Stomach (tissue), 9 donors: ENCODE data around the gene TNFRSF1B. TPM values are rescaled to one million over a fixed set of nuclear protein-coding genes. Genes with fewer than 3 reads are reported as not detected.

Experiments used
- DNase-seq, 2 donors: peaks; one replicate each; pipeline versions ENCODE4 v3.0.0 to v3.0.0-alpha.2; 2013 to 2019
- H3K27ac ChIP-seq, 5 donors: fragments of 200-600 bp in 4 of 5; sonication (generic) in 4 of 5; one replicate each; pipeline ENCODE4 v1.5.1; 2013 to 2019; ENCODE audit warnings: mild to moderate bottlenecking in 1 of 5, moderate library complexity in 1 of 5
- H3K27me3 ChIP-seq, 3 donors: fragments of 200-600 bp; sonication (generic); one replicate each; pipeline ENCODE4 v1.5.1; 2017 to 2019; ENCODE audit warnings: mixed run types in 1 of 3
- H3K36me3 ChIP-seq, 4 donors: fragments of 200-600 bp; sonication (generic); 1 replicate in 3 of 4; 2 replicates in 1 of 4; pipeline ENCODE4 v1.5.1; 2016 to 2019
- H3K4me1 ChIP-seq, 4 donors: fragments of 200-600 bp; sonication (generic); one replicate each; pipeline ENCODE4 v1.5.1; 2016 to 2019
- H3K4me3 ChIP-seq, 4 donors: fragments of 200-600 bp; sonication (generic) in 3 of 4; one replicate each; pipeline ENCODE4 v1.5.1; 2016 to 2019; ENCODE audit warnings: mild to moderate bottlenecking in 1 of 4
- H3K9me3 ChIP-seq, 4 donors: fragments of 200-600 bp; sonication (generic); one replicate each; pipeline ENCODE4 v1.5.1; 2016 to 2019
- EP300 ChIP-seq: sonication (generic); formaldehyde crosslinking; IDR thresholded peaks from one replicate; pipeline ENCODE4 v1.6.1; 2017; ENCODE audit warnings: antibody characterized with exemption
- POLR2A ChIP-seq, 4 donors: fragments of 450-650 bp; IDR thresholded peaks; one replicate each; pipeline ENCODE4 v1.6.1; 2016; ENCODE audit warnings: antibody characterized with exemption in 4 of 4, control low read depth in 2 of 4, mild to moderate bottlenecking in 1 of 4, moderate library complexity in 1 of 4
- POLR2AphosphoS5 ChIP-seq, 3 donors: sonication (generic); formaldehyde crosslinking; IDR thresholded peaks; one replicate each; pipeline ENCODE4 v1.6.1; 2016; ENCODE audit warnings: antibody characterized with exemption in 3 of 3
- WGBS, 5 donors: extraction: QIAGEN DNeasy Blood & Tissue Kit in 3 of 5; methylation state at CpG; one replicate each; pipeline versions ENCODE4 v1.1.5 to v1.1.7; 2013 to 2018; 5-methylcytosine and 5-hydroxymethylcytosine counted together
- intact Hi-C: fragments of 100-400 bp; cut with DNase I; formaldehyde crosslinking; loops from one replicate; pipeline ENCODE4 v1.15.1; 2023; ENCODE audit warnings: low total_unique reads
- polyA plus RNA-seq, 3 donors: library from polyadenylated mRNA; stranded (reverse); fragments of 200-250 nt; gene quantifications; one replicate each; pipeline ENCODE4 v1.2.3, GENCODE V29; 2013
- total RNA-seq, 5 donors: library from RNA; depleted of rRNA; stranded (reverse); fragments of >200 nt; gene quantifications; one replicate each; pipeline versions ENCODE4 v1.1.0 to v1.2.3, GENCODE V29; 2014 to 2016
- TF ChIP-seq, protein P1 (sequence below), 7 experiments: fragments of 450-650 bp in 4 of 7; fragments of 200-600 bp in 3 of 7; sonication (generic) in 3 of 7; IDR thresholded peaks; one replicate each; pipeline ENCODE4 v1.5.1; 2016 to 2019; ENCODE audit warnings: antibody characterized with exemption in 7 of 7, control low read depth in 2 of 7, mild to moderate bottlenecking in 1 of 7
- donor health status: healthy with polysubstance abuse.
- donor health status: Bipolar disorder and iron deficiency.
- donor health status: healthy.

Gene TNFRSF1B
- total and polyA plus RNA-seq, 8 donors, result 5.4 to 24.3 (median 11.5) TPM

DNA sequence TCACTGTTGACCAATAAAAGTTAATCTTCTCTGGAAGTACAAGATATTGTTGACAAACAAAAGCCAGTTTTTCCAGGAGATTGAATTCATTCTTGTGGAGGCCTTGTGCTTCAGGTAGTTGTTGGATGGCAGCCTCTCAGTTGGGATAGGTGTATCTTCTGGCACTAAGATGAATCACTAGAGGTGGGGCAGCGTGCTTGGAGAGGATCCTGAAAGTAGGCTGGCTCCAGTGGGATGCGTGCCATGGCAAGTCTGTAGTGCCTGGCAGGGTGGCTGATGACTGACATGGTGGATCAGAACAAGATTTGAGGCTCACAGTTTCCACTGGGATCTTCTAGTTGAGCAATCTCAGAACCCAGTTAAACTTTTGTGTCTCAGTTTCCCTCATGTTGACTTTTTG lies 65.4 kb downstream of the TNFRSF1B start:
- Histone ChIP-seq H3K27me3 (no peaks in the 10 kb centered on the region), H3K36me3 (peaks cover 0 to 32% (median 29%) of the 10 kb centered on the region in 4 donors), H3K9me3 (no peaks in the 10 kb centered on the region), H3K27ac (no peak overlapping the region), H3K4me3 (no peak overlapping the region), H3K4me1 (peaks cover 14 to 49% (median 36%) of the 10 kb centered on the region in 4 donors)
- peak in 1 of 2 donors; percentile 37 for DNase-seq
- intact Hi-C loops, result no loop called here
- WGBS, 5 donors, result 64 to 94% (median 88%) methylated on average over 2 of the region's 2 CpGs
- TF ChIP-seq POLR2AphosphoS5 (IDR thresholded peaks at IDR 0.05), result no peak
- no peak for TF ChIP-seq EP300

DNA sequence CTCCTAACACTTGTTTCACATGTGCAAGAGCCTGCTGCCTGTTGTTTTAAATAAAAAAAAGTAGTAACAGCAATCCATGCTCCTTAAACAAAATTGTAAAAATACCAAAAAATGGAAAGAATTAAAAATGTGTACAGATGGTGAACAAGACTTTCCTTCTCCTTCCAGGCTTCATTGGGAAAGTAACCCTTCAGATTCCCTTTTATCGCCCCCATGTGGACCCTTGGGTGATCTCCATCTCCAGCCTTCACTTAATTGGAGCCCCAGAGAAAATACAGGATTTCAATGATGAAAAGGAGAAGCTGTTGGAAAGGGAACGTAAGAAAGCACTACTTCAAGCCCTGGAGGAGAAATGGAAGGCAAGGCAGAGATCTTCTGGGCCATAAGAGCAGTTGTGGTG lies 77.3 kb downstream of the TNFRSF1B start:
- Histone ChIP-seq H3K27me3 (no peaks in the 10 kb centered on the region), H3K27ac (peak overlapping the region in 2 of 5 donors; percentile 16 to 17), H3K4me1 (peaks cover 0 to 7% (median 0%) of the 10 kb centered on the region in 4 donors), H3K4me3 (no peak overlapping the region), H3K36me3 (peaks cover 29 to 89% (median 83%) of the 10 kb centered on the region in 4 donors), H3K9me3 (no peaks in the 10 kb centered on the region)
- 55 to 73% (median 69%) methylated on average over 2 of the region's 2 CpGs for WGBS, 5 donors
- TF ChIP-seq POLR2A (IDR thresholded peaks at IDR 0.05), result no peak
- TF ChIP-seq, protein P1, sequence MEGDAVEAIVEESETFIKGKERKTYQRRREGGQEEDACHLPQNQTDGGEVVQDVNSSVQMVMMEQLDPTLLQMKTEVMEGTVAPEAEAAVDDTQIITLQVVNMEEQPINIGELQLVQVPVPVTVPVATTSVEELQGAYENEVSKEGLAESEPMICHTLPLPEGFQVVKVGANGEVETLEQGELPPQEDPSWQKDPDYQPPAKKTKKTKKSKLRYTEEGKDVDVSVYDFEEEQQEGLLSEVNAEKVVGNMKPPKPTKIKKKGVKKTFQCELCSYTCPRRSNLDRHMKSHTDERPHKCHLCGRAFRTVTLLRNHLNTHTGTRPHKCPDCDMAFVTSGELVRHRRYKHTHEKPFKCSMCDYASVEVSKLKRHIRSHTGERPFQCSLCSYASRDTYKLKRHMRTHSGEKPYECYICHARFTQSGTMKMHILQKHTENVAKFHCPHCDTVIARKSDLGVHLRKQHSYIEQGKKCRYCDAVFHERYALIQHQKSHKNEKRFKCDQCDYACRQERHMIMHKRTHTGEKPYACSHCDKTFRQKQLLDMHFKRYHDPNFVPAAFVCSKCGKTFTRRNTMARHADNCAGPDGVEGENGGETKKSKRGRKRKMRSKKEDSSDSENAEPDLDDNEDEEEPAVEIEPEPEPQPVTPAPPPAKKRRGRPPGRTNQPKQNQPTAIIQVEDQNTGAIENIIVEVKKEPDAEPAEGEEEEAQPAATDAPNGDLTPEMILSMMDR (IDR thresholded peaks at IDR 0.05), result no peak
- no peak for TF ChIP-seq EP300
- TF ChIP-seq POLR2AphosphoS5 (IDR thresholded peaks at IDR 0.05), result no peak
- intact Hi-C loops, result no loop called here
- DNase-seq, result peak in 1 of 2 donors; percentile 20

DNA sequence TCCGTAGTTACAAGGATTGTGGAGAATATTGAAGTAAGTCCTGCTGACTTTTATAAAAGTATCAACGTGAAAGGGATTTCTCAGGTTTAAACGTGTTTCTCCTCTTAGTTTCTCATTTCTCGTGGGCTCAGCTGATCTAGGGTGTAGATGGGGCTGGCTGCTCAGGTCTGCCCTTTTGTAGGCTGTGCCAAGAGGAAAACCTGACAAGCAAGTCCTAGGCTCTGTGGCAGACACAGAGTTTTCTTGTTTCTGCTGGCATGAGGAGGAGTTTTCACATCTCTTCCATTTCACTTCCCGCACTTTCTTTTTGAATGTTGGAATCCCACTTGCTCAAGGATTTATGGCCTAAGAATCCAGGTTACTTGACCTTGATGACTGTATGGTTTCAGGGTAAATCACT lies 77.8 kb downstream of the TNFRSF1B start:
- Histone ChIP-seq H3K4me3 (no peak overlapping the region), H3K4me1 (peaks cover 0 to 7% (median 0%) of the 10 kb centered on the region in 4 donors), H3K36me3 (peaks cover 30 to 90% (median 85%) of the 10 kb centered on the region in 4 donors), H3K9me3 (no peaks in the 10 kb centered on the region), H3K27me3 (no peaks in the 10 kb centered on the region), H3K27ac (peak overlapping the region in 2 of 5 donors; percentile 5 to 17)
- peak; percentile 25 to 59 for DNase-seq
- WGBS, 5 donors, result 41 to 73% (median 56%) methylated on average over 5 of the region's 5 CpGs
- no peak for TF ChIP-seq POLR2A (IDR thresholded peaks at IDR 0.05)
- TF ChIP-seq, protein P1 (IDR thresholded peaks at IDR 0.05), result no peak
- TF ChIP-seq EP300, result no peak
- TF ChIP-seq POLR2AphosphoS5 (IDR thresholded peaks at IDR 0.05), result no peak
- intact Hi-C loops, result no loop called here

DNA sequence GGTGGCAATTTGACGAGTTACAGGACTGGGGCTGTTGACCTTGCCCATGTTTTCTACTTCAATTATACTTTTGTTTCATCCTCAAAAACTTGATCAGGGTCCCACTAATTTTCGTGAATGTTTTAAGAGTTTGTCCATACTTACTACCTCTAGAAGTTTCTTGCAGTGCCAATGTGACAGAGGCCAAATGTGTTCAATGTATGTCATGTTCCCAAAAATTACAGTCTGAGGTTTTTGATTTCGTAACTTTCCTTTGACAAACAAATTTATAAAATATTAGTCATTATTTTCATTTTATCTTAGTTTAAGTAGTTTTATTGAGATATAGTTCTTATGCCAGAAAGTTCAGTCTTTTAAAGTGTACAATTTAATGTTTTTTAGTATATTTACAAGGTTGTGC lies 78.3 kb downstream of the TNFRSF1B start:
- Histone ChIP-seq H3K4me1 (peaks cover 0 to 7% (median 0%) of the 10 kb centered on the region in 4 donors), H3K36me3 (peaks cover 34 to 95% (median 88%) of the 10 kb centered on the region in 4 donors), H3K9me3 (no peaks in the 10 kb centered on the region), H3K27ac (peak overlapping the region in 2 of 5 donors; percentile 5 to 17), H3K4me3 (no peak overlapping the region), H3K27me3 (no peaks in the 10 kb centered on the region)
- TF ChIP-seq POLR2AphosphoS5 (IDR thresholded peaks at IDR 0.05), result no peak
- TF ChIP-seq, protein P1 (IDR thresholded peaks at IDR 0.05), result no peak
- TF ChIP-seq EP300, result no peak
- no peak for TF ChIP-seq POLR2A (IDR thresholded peaks at IDR 0.05)
- DNase-seq, result no peak
- intact Hi-C loops, result no loop called here
- 60 to 87% (median 82%) methylated on average over 3 of the region's 3 CpGs for WGBS, 5 donors

DNA sequence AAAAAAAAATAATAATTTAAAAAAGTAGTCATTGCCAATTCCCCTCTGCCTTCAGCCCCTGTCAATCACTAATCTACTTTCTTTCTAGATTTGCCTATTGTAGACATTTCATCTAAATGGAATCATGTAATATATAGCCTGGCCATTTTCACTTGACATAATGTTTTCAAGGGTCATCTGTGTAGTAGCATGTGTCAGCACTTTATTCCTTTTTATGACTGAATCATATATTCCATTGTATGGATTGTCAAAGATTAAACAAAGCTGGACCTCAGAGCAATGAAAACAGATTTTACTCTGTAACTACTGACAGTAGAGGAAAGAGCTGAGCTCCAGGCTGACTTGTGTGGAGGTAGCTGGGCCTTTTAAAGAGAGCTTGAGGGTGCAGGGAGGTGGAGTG lies 78.9 kb downstream of the TNFRSF1B start:
- peak overlapping the region in 1 of 5 donors; percentile 42 for H3K27ac ChIP-seq
- no peak for TF ChIP-seq POLR2AphosphoS5 (IDR thresholded peaks at IDR 0.05)
- no peak for TF ChIP-seq EP300
- no peak for TF ChIP-seq POLR2A (IDR thresholded peaks at IDR 0.05)
- TF ChIP-seq, protein P1 (IDR thresholded peaks at IDR 0.05), result no peak

More for the DNA sequence above, 78.9 kb downstream of the TNFRSF1B start:
- no peak for DNase-seq
- Histone ChIP-seq H3K27me3 (no peaks in the 10 kb centered on the region), H3K4me1 (peaks cover 0 to 7% (median 0%) of the 10 kb centered on the region in 4 donors), H3K9me3 (no peaks in the 10 kb centered on the region), H3K4me3 (no peak overlapping the region), H3K36me3 (peaks cover 39 to 99% (median 94%) of the 10 kb centered on the region in 4 donors)
- intact Hi-C loops, result no loop called here
